ENCODE measurements around the gene SLC29A1. TPM values are rescaled to one million over a fixed set of nuclear protein-coding genes. Genes with fewer than 3 reads are reported as not detected.

SLC29A1 gene
- total and polyA plus RNA-seq, 9 of the 15 experiments (the other 6 are each of a cell fraction or from before 2014, with no cell fraction given) = 18.9 to 170 (median 57.7) TPM

DNA sequence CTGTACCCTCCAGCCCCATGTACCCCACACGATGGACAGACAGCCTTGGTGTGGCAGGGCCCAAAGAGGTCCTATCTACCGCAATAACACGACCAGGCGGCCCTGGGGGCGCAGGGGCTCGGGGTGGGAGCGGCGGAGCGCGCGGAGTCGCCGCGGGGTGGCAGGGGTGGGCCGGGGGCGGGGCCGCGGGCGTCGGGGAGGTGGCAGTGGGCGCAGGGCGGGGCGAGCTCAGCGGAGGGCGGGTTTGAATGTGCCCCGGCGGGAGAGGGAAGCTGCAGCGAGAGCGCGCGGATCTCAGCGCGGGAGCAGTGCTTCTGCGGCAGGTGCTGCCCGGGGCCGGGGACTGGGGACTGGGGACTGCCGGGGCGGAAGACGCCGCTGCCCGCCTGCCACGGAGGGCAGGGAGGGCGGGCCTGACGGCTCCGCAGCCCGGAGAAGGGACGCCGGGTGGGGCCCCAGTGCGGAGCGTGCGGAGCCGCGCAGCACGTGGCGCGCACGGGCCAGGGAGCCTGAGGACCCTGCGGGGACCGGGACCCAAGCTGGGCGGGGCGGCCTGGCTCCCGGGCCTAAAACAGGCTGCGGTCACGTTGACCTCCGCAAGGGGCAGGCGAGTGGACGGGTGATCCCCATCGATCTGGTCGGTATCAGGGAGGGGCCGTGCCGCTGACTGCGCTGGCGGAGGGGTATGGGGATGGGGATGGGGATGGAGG is at the start of gene SLC29A1 (continued):
- TF ChIP-seq, protein P1, sequence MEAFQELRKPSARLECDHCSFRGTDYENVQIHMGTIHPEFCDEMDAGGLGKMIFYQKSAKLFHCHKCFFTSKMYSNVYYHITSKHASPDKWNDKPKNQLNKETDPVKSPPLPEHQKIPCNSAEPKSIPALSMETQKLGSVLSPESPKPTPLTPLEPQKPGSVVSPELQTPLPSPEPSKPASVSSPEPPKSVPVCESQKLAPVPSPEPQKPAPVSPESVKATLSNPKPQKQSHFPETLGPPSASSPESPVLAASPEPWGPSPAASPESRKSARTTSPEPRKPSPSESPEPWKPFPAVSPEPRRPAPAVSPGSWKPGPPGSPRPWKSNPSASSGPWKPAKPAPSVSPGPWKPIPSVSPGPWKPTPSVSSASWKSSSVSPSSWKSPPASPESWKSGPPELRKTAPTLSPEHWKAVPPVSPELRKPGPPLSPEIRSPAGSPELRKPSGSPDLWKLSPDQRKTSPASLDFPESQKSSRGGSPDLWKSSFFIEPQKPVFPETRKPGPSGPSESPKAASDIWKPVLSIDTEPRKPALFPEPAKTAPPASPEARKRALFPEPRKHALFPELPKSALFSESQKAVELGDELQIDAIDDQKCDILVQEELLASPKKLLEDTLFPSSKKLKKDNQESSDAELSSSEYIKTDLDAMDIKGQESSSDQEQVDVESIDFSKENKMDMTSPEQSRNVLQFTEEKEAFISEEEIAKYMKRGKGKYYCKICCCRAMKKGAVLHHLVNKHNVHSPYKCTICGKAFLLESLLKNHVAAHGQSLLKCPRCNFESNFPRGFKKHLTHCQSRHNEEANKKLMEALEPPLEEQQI (IDR thresholded peaks at IDR 0.05) = no peak
- TF ChIP-seq BACH1 (tag; IDR thresholded peaks at IDR 0.05) (no peak), TCFL5 (CRISPR knock-in tag; conservative IDR thresholded peaks at IDR 0.05) (no peak), PPARD (CRISPR knock-in tag; IDR thresholded peaks at IDR 0.05) (no peak), PHB (CRISPR knock-in tag; IDR thresholded peaks at IDR 0.05) (no peak), ZNF717 (CRISPR knock-in tag; IDR thresholded peaks at IDR 0.05) (no peak), HDAC1 (IDR thresholded peaks at IDR 0.05) (peak in 1 of 2 experiments; percentile 73; a peak in 2 of 4 replicates), ATF7 (IDR thresholded peaks at IDR 0.05) (0 out of 2 replicates have a peak, but pooled peaks have one; percentile 1), ERF (CRISPR knock-in tag; IDR thresholded peaks at IDR 0.05) (no peak), MCM7 (IDR thresholded peaks at IDR 0.05) (no peak), ZNF212 (CRISPR knock-in tag; IDR thresholded peaks at IDR 0.05) (no peak), L3MBTL2 (IDR thresholded peaks at IDR 0.05) (peak; percentile 95), POLR2A (conservative IDR thresholded peaks at IDR 0.05) (peak; percentile 70), MYNN (IDR thresholded peaks at IDR 0.05) (peak; percentile 41; the same call in 1 of the 2 replicates), MYNN (CRISPR knock-in tag; IDR thresholded peaks at IDR 0.05) (no peak), MAFK (IDR thresholded peaks at IDR 0.05; ENCODE audit: low read length) (no peak), ZNF143 (CRISPR knock-in tag; IDR thresholded peaks at IDR 0.05) (no peak), ZNF324 (CRISPR knock-in tag; IDR thresholded peaks at IDR 0.05) (no peak), ADNP (tag; IDR thresholded peaks at IDR 0.05) (no peak), ESRRA (IDR thresholded peaks at IDR 0.05; ENCODE audit: borderline replicate concordance, low read depth) (peak; percentile 88; the same call in 1 of the 2 replicates), BMI1 (IDR thresholded peaks at IDR 0.05; ENCODE audit: low read length) (no peak), ZBTB17 (CRISPR knock-in tag; IDR thresholded peaks at IDR 0.05) (peak; percentile 73; the same call in 1 of the 2 replicates), POLR3A (IDR thresholded peaks at IDR 0.05; ENCODE audit: borderline replicate concordance, extremely low read depth, insufficient read depth, insufficient read length) (no peak)
- TF ChIP-seq, protein P2, sequence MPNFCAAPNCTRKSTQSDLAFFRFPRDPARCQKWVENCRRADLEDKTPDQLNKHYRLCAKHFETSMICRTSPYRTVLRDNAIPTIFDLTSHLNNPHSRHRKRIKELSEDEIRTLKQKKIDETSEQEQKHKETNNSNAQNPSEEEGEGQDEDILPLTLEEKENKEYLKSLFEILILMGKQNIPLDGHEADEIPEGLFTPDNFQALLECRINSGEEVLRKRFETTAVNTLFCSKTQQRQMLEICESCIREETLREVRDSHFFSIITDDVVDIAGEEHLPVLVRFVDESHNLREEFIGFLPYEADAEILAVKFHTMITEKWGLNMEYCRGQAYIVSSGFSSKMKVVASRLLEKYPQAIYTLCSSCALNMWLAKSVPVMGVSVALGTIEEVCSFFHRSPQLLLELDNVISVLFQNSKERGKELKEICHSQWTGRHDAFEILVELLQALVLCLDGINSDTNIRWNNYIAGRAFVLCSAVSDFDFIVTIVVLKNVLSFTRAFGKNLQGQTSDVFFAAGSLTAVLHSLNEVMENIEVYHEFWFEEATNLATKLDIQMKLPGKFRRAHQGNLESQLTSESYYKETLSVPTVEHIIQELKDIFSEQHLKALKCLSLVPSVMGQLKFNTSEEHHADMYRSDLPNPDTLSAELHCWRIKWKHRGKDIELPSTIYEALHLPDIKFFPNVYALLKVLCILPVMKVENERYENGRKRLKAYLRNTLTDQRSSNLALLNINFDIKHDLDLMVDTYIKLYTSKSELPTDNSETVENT (CRISPR knock-in tag; IDR thresholded peaks at IDR 0.05) = peak; percentile 80; the same call in 1 of the 2 replicates
- TF ChIP-seq, protein P3, sequence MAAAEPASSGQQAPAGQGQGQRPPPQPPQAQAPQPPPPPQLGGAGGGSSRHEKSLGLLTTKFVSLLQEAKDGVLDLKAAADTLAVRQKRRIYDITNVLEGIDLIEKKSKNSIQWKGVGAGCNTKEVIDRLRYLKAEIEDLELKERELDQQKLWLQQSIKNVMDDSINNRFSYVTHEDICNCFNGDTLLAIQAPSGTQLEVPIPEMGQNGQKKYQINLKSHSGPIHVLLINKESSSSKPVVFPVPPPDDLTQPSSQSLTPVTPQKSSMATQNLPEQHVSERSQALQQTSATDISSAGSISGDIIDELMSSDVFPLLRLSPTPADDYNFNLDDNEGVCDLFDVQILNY (CRISPR knock-in tag; IDR thresholded peaks at IDR 0.05) = no peak
- TF ChIP-seq, protein P4, sequence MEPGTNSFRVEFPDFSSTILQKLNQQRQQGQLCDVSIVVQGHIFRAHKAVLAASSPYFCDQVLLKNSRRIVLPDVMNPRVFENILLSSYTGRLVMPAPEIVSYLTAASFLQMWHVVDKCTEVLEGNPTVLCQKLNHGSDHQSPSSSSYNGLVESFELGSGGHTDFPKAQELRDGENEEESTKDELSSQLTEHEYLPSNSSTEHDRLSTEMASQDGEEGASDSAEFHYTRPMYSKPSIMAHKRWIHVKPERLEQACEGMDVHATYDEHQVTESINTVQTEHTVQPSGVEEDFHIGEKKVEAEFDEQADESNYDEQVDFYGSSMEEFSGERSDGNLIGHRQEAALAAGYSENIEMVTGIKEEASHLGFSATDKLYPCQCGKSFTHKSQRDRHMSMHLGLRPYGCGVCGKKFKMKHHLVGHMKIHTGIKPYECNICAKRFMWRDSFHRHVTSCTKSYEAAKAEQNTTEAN (CRISPR knock-in tag; IDR thresholded peaks at IDR 0.05) = no peak
